GM19099 (cell line): ENCODE measurements around the gene SLC4A1.

ENCODE experiments used
- POLR2A ChIP-seq: IDR thresholded peaks from 3 replicates; pipeline ENCODE4 v1.6.1; 2011; ENCODE audit warnings: low read depth; ENCODE audit not compliant: insufficient read length; ENCODE audit errors: extremely low read depth

SLC4A1 gene

GRCh38 chr17:44307387-44308186 is 39.7 kb upstream of the SLC4A1 start:
- TF ChIP-seq POLR2A, result no peak

GRCh38 chr17:44304651-44305050 is 36.7 kb upstream of the SLC4A1 start:
- TF ChIP-seq POLR2A, result no peak

GRCh38 chr17:44297975-44298374 is 30.0 kb upstream of the SLC4A1 start:
- no peak for TF ChIP-seq POLR2A

DNA sequence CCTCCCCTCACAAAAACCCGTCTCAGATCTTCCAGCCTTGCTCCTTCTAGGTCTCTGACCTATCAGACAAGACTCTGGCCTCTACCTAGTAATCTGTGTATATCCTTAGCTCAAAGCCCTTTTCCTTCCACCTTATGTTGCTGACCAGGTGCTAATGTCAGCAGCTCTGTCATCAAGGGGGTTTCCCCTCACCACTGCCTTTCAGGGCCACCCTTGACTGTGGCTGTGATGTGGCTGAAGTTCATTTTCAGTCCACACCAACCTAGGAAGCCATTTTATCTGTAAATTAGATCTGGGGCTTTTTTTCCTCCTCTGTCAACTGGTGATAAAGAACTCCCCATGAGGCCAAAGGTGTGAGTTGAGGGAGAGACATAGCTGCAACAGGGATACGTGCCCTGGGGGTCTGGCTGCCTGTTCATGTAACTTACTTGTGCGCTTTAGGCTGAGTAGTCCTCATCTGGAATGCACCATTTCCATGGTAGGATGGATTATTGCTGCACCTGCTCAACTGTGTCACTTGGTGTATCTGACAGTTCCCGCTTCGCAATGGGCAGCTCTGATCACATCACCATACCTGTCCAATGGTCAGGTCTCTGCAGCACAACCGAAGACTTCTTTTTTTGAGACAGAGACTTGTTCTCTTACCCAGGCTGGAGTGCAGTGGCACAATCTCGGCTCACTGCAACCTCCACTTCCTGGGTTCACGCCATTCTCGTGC is 25.7 kb upstream of the SLC4A1 start:
- TF ChIP-seq POLR2A, result no peak

GRCh38 chr17:44287651-44288050 is 19.7 kb upstream of the SLC4A1 start:
- TF ChIP-seq POLR2A, result no peak

GRCh38 chr17:44284024-44284400 is 16.1 kb upstream of the SLC4A1 start:
- no peak for TF ChIP-seq POLR2A

DNA sequence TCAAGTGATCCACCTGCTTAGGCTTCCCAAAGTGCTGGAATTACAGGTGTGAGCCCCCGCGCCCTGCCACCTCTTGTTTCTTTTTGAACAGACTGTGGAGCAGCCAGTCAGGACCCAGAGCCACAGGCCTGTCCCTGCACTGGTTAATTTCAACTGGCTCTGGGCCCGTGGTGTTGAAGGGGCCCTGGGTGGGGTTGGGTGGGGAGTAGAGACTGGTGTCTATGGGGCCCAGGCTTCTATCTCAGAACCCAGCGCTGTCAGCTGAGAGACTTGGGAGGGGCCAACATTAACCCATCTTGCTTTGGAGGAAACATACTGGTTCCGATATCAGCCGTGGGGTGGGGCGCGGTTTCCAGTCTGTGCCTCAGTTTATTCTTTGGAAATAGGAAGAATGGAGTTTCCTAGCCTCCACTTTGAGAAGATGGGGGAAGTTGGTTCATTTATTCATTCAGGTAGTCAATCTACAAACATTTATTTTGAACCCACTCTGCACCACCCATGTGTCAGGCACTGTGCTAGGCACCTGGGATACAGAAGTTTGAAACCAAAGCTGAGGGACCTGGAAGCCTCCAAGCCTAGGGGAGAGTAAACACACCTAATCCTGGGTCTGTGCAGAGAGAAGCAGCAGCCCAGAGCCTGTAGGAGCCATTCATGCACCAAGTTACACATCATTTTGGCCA is 15.5 kb upstream of the SLC4A1 start:
- TF ChIP-seq POLR2A, result no peak

DNA sequence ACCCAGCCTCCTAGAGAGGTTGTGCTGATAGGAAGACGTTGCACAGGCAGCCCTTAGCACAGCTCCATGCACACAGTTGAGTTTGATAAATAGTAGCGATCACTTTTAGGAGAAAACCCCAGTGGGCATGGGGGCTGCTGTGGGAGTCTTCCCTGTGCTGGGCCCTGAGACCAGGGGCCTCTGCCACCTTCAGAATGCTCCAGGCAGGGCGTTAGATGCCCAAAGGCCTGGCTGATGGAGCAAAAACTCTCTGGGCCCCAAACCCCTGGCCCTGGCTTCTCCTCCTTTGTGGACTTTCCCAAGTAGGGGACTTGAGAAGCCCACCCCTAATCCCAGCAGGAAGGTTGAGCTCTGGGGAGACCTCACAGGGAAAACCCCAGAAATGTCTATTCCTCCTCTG is 14.3 kb upstream of the SLC4A1 start:
- TF ChIP-seq POLR2A, result no peak

GRCh38 chr17:44281570-44281969 is 13.6 kb upstream of the SLC4A1 start:
- no peak for TF ChIP-seq POLR2A

GRCh38 chr17:44280392-44280937 is 12.5 kb upstream of the SLC4A1 start:
- no peak for TF ChIP-seq POLR2A

GRCh38 chr17:44279666-44280391 is 11.9 kb upstream of the SLC4A1 start:
- TF ChIP-seq POLR2A, result peak; percentile 45

DNA sequence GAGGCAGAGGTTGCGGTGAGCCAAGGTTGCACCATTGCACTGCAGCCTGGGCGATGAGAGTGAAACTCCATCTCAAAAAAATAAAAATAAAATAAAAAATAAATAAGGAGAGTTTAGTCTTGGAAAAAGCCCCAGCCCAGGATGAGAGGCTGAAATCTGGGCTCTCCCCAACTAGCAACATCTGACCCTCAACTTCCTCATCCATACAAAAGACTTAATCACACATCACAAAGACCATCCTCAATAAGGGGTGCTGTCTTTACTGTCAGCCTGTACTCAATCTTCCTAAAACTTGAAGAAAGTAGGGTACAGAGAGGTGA is 11.4 kb upstream of the SLC4A1 start:
- TF ChIP-seq POLR2A, result no peak

DNA sequence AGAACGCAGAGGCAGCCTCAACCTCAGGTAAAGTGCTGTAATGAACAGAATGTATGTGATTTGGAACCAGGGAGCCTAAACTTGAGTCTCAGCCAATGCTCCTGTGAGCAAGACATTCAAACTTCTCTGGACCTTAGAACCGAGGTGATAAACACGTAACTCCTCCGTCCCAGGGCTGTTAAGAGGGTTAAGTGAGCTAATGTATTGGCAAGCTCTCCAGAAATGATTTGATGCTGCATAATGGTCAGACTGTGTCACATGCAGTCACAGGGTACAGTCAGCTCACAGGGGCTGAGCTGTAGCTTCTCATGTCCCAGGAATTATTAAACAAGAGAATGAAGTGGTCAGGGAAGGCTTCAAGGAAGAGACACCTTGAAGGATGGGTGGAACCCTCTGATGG is 10.0 kb upstream of the SLC4A1 start:
- no peak for TF ChIP-seq POLR2A

DNA sequence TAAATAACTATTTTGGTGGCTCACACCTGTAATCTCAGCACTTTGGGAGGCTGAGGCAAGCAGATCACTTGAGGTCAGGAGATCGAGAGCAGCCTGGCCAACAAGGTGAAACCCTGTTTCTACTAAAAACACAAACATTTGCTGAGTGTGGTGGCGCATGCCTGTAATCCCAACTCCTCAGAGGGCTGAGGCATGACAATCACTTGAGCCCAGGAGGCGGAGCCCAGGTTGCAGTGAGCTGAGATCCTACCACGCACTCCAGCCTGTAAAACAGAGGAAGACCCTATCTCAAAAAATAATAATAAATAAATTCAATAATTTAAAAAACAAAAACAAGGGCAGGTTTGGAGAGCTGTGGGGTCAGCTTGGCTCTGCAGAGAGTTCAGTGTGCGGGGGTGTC is 5.7 kb upstream of the SLC4A1 start:
- TF ChIP-seq POLR2A, result no peak

DNA sequence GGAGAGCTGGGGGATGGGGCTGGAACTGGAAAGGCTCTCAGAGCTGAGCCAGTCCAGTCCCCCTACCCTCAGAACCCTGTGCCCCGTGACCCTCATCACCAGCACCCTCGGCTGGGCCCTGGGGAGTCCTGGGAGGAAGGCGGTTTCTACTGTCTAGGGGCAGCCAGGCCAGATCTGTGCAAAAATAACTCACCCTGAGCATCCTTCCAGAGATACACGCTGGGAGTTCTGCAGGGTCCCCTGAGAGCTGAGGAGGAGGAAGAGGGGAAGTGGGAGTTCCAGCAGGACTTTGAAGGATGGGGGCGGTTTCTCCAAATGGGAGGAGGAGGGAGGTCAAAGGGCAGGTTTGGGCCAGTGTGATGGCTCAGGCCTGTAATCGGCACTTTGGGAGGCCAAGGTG is 5.0 kb upstream of the SLC4A1 start:
- no peak for TF ChIP-seq POLR2A
